Keratinocyte (primary cell): ENCODE measurements around the gene JPH2. TPM values are rescaled to one million over a fixed set of nuclear protein-coding genes. Genes with fewer than 3 reads are reported as not detected.

Source experiments
- DNase-seq: peaks from one replicate; pipeline ENCODE4 v3.0.0-alpha.2; 2011; ENCODE audit warnings: low read depth, missing footprints, low spot score
- FAIRE-seq: peaks from 2 replicates; lab custom pipeline; 2011; peaks lifted over from hg19 to GRCh38; lab: Jason Lieb, UNC
- H2AFZ ChIP-seq: 2 replicates; pipeline ENCODE4 v1.6.0; 2012; ENCODE audit warnings: low read length, control low read depth, inconsistent platforms; ENCODE audit not compliant: control insufficient read depth
- H3K27ac ChIP-seq: 2 replicates; pipeline ENCODE4 v1.5.1; 2011; ENCODE audit warnings: low read length; ENCODE audit not compliant: control insufficient read depth, insufficient read depth
- H3K27me3 ChIP-seq: 3 replicates; pipeline ENCODE4 v1.6.0; 2011; ENCODE audit warnings: low read length; ENCODE audit not compliant: control insufficient read depth, insufficient read depth; ENCODE audit errors: extremely low read depth
- H3K36me3 ChIP-seq, 2 experiments: 2 replicates in 1 of 2; 3 replicates in 1 of 2; pipeline ENCODE4 v1.5.1; 2011; ENCODE audit warnings: low read length in 2 of 2, mild to moderate bottlenecking in 1 of 2; ENCODE audit not compliant: control insufficient read depth in 2 of 2, insufficient read depth in 2 of 2; ENCODE audit errors: extremely low read depth in 1 of 2
- H3K4me1 ChIP-seq: 3 replicates; pipeline ENCODE4 v1.5.1; 2011; ENCODE audit warnings: low read length; ENCODE audit not compliant: control insufficient read depth, insufficient read depth; ENCODE audit errors: extremely low read depth
- H3K4me2 ChIP-seq: 3 replicates; pipeline ENCODE4 v1.6.0; 2011; ENCODE audit warnings: low read depth, low read length; ENCODE audit not compliant: control insufficient read depth, insufficient read depth; ENCODE audit errors: extremely low read depth
- H3K4me3 ChIP-seq, 3 experiments: fragments of 200-600 bp in 1 of 3; sonication (generic) in 1 of 3; 2 replicates in 2 of 3; 3 replicates in 1 of 3; pipeline ENCODE4 v1.5.1; 2011 to 2016; ENCODE audit warnings: low read length in 3 of 3, mild to moderate bottlenecking in 3 of 3, control low read depth in 2 of 3, inconsistent platforms in 1 of 3, low read depth in 1 of 3, mixed read lengths in 1 of 3, mixed run types in 1 of 3, moderate library complexity in 1 of 3; ENCODE audit not compliant: control insufficient read depth in 2 of 3, insufficient read depth in 2 of 3; ENCODE audit errors: extremely low read depth in 1 of 3
- H3K79me2 ChIP-seq: 2 replicates; pipeline ENCODE4 v1.6.0; 2012; ENCODE audit warnings: low read length; ENCODE audit not compliant: control insufficient read depth, insufficient read depth
- H3K9ac ChIP-seq: 3 replicates; pipeline ENCODE4 v1.6.0; 2011; ENCODE audit warnings: low read length; ENCODE audit not compliant: control insufficient read depth, insufficient read depth; ENCODE audit errors: extremely low read depth
- H3K9me1 ChIP-seq: 3 replicates; pipeline ENCODE4 v1.6.0; 2011; ENCODE audit warnings: low read length; ENCODE audit not compliant: control insufficient read depth, insufficient read depth; ENCODE audit errors: extremely low read depth
- H3K9me3 ChIP-seq: 2 replicates; pipeline ENCODE4 v1.5.1; 2012; ENCODE audit warnings: low read depth, low read length; ENCODE audit not compliant: control insufficient read depth
- H4K20me1 ChIP-seq: 3 replicates; pipeline ENCODE4 v1.6.0; 2011; ENCODE audit warnings: low read length; ENCODE audit not compliant: control insufficient read depth, insufficient read depth; ENCODE audit errors: extremely low read depth
- EZH2 ChIP-seq: IDR thresholded peaks from one replicate; pipeline ENCODE4 v1.6.1; 2012; ENCODE audit warnings: inconsistent platforms, mild to moderate bottlenecking, low read length, moderate library complexity
- dilution Hi-C: fragments of 300-500 bp; cut with MboI; formaldehyde crosslinking; loops from one replicate; pipeline ENCODE4 v1.7.0; 2020; ENCODE audit warnings: low sequenced_read_pairs; ENCODE audit not compliant: extremely low pct_ligation_motif_present
- polyA plus RNA-seq, 5 experiments: library from polyadenylated mRNA; depleted of rRNA in 3 of 5; stranded (reverse) in 3 of 5; stranded (forward) in 1 of 5; unstranded in 1 of 5; fragments of >200 nt; gene quantifications; 1 replicate in 1 of 5; 2 replicates in 3 of 5; 3 replicates in 1 of 5; pipeline versions ENCODE4 v1.2.1 to v1.2.3, GENCODE V29; 2011 to 2012; ENCODE audit warnings: missing spikeins in 2 of 5, low read depth in 1 of 5, low replicate concordance in 1 of 5
- TF ChIP-seq, protein P1 (sequence below), 3 experiments: IDR thresholded peaks in 1 of 3; conservative IDR thresholded peaks in 1 of 3; optimal IDR thresholded peaks in 1 of 3; 2 replicates in 2 of 3; 3 replicates in 1 of 3; pipeline versions ENCODE3 to v1.5.1; 2011; ENCODE audit warnings: low read length in 3 of 3, mild to moderate bottlenecking in 3 of 3, moderate library complexity in 2 of 3, control low read depth in 1 of 3, inconsistent platforms in 1 of 3; ENCODE audit not compliant: insufficient read depth in 2 of 3; ENCODE audit errors: extremely low read depth in 1 of 3

The JPH2 gene
- polyA plus RNA-seq, 1 donor (not counting 4 experiments of a cell fraction or from before 2014, with no cell fraction given) = 2.5 TPM

DNA sequence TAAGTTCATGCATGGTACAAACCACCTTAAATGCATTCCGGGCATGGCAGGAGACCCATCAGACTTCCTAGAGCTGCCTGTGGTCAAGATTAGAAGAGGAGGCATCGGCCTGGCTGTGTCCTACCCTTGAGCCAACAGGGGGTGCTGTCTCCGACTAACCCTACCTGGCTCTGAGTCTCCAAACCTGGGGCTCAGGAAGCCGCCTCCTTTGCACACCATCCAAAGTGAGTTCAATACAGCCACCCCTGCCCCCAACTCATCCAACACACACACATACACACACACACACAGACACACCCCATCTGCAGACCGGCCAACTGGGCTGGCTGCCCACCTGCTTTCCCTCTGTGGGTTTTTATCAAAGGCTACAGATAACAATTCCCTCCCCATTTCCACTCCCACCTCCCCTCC, 77.0 kb downstream of the JPH2 start:
- Histone ChIP-seq H2AFZ (no peak overlapping the region), H3K4me2 (no peak overlapping the region), H3K36me3 (no peaks in the 10 kb centered on the region), H3K9me3 (peaks cover 5% of the 10 kb centered on the region), H3K4me1 (peaks cover 15% of the 10 kb centered on the region), H3K9me1 (no peaks in the 10 kb centered on the region), H3K79me2 (no peaks in the 10 kb centered on the region), H3K9ac (no peak overlapping the region), H3K27ac (no peak overlapping the region), H4K20me1 (no peaks in the 10 kb centered on the region), H3K4me3 (no peak overlapping the region), H3K27me3 (peaks cover 2% of the 10 kb centered on the region)
- TF ChIP-seq, protein P1, sequence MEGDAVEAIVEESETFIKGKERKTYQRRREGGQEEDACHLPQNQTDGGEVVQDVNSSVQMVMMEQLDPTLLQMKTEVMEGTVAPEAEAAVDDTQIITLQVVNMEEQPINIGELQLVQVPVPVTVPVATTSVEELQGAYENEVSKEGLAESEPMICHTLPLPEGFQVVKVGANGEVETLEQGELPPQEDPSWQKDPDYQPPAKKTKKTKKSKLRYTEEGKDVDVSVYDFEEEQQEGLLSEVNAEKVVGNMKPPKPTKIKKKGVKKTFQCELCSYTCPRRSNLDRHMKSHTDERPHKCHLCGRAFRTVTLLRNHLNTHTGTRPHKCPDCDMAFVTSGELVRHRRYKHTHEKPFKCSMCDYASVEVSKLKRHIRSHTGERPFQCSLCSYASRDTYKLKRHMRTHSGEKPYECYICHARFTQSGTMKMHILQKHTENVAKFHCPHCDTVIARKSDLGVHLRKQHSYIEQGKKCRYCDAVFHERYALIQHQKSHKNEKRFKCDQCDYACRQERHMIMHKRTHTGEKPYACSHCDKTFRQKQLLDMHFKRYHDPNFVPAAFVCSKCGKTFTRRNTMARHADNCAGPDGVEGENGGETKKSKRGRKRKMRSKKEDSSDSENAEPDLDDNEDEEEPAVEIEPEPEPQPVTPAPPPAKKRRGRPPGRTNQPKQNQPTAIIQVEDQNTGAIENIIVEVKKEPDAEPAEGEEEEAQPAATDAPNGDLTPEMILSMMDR (optimal IDR thresholded peaks at IDR 0.05 in 1 of 3, IDR thresholded peaks at IDR 0.05 in 1 of 3, conservative IDR thresholded peaks at IDR 0.05 in 1 of 3; ENCODE audit: extremely low read depth in 1 of 3, insufficient read depth in 2 of 3, low read length in 3 of 3) = peak in 2 of 3 experiments; percentile 36 to 46
- no peak for TF ChIP-seq EZH2
- DNase-seq (no peak), FAIRE-seq (no peak)
- dilution Hi-C loops = loop anchor here (10.0 kb wide), 1 partner anchor 85 kb away; no protein-coding TSS in a partner anchor

DNA sequence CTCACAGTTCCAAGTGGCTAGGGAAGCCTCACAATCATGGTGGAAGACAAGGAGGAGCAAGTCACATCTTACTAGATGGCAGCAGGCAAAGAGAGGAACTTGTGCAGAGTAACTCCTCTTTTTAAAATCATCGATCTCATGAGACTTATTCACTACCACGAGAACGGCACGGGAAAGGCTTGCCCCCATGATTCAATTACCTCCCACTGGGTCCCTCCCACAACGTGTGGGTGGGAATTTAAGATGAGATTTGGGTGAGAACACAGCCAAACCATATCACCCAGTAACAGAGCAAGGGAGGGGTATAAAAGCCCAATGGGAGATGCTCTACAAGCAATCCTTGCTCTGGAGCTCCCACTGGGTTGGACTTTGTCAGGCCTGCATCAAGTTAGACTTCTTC, 80.4 kb downstream of the JPH2 start:
- no peaks in the 10 kb centered on the region for H3K79me2 ChIP-seq
- no peak for FAIRE-seq
- no peak for TF ChIP-seq EZH2
- TF ChIP-seq, protein P1 (optimal IDR thresholded peaks at IDR 0.05 in 1 of 3, IDR thresholded peaks at IDR 0.05 in 1 of 3, conservative IDR thresholded peaks at IDR 0.05 in 1 of 3; ENCODE audit: extremely low read depth in 1 of 3, insufficient read depth in 2 of 3, low read length in 3 of 3) = no peak

More for the DNA sequence above, 80.4 kb downstream of the JPH2 start:
- no peak overlapping the region for H3K4me3 ChIP-seq
- H3K9me1 ChIP-seq = no peaks in the 10 kb centered on the region
- no peak overlapping the region for H2AFZ ChIP-seq
- no peak for DNase-seq
- peaks cover 11% of the 10 kb centered on the region for H3K4me1 ChIP-seq
- peaks cover 6% of the 10 kb centered on the region for H3K27me3 ChIP-seq
- H3K9me3 ChIP-seq = peaks cover 5% of the 10 kb centered on the region
- dilution Hi-C loops = loop anchor here (10.0 kb wide), 1 partner anchor 88 kb away; no protein-coding TSS in a partner anchor
- H3K4me2 ChIP-seq = no peak overlapping the region
- H4K20me1 ChIP-seq = no peaks in the 10 kb centered on the region
- H3K9ac ChIP-seq = no peak overlapping the region
- no peaks in the 10 kb centered on the region for H3K36me3 ChIP-seq
- no peak overlapping the region for H3K27ac ChIP-seq
